Stimulated activated CD4-positive, alpha-beta T cell treated with anti-CD3 and anti-CD28 coated beads, Interleukin-1b, Interleukin-23, amount 100 ng/mL, for 4 hours (primary cell): Measurements from ENCODE around the gene TBX5.

Experiments
- DNase-seq, 2 donors: peaks; one replicate each; pipeline ENCODE4 v3.0.0-alpha.2; 2020; ENCODE audit warnings: low read depth in 2 of 2

The TBX5 gene

DNA sequence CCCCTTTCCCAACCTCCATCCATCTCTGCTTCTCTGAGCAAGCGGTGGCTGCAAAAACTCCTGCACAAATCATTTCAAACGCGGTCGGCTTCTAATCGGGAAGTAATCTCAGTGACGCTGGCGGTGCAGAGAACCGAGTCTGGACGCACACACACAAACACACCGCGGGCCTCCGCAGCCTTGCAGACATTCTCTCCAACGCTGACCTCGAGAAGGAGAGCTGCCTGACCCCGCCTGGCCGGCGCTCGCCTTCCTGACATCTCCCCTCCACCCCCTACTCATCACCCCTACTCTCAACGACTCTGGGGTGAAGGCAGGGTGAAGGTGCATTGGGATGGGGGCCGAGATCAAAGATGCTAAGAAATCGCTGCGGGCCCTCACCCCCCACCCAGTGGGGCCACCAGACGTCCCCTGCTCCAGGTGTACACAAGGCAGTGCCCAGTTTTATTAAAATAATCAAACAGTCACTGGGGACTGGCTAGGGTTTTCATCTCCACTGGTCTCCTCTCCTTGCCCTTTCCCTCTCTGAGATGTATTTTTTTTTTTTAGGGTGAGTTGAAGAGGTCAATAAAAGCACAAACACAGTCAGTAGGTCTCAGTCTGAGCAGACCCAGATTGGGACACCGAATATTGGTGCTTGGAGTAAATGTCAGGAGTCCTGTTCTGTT lies 506 bp upstream of the TBX5 start:
- DNase-seq: no peak

DNA sequence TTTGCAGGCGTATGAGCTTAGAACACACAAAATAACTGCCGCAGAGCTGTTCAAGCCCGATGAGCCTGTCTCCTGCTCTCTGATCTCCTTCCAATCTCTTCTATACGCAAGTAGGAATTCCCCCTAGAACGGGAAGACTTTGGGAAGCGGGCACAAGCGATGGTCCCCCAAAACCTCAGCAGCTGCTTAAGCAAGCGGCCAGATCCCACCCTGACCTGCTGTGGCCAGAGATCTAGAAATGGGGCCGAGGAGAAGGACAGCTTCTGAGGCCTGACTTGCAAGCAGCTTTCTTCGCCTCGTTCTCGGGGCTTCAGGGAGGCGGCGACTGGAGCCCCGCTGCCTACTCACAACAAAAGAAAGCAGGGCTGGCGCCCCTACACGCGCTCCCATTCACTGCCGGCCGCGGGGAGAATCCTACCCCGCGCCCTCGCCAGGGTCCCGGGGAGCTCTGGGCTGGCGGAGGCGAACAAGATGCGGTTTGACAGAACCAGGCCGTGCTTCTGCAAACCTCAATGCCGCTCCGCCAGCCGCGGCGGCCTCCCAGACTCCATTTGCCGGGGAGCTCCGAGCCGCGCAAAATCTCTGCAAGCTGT lies 922 bp downstream of the TBX5 start:
- DNase-seq: no peak

DNA sequence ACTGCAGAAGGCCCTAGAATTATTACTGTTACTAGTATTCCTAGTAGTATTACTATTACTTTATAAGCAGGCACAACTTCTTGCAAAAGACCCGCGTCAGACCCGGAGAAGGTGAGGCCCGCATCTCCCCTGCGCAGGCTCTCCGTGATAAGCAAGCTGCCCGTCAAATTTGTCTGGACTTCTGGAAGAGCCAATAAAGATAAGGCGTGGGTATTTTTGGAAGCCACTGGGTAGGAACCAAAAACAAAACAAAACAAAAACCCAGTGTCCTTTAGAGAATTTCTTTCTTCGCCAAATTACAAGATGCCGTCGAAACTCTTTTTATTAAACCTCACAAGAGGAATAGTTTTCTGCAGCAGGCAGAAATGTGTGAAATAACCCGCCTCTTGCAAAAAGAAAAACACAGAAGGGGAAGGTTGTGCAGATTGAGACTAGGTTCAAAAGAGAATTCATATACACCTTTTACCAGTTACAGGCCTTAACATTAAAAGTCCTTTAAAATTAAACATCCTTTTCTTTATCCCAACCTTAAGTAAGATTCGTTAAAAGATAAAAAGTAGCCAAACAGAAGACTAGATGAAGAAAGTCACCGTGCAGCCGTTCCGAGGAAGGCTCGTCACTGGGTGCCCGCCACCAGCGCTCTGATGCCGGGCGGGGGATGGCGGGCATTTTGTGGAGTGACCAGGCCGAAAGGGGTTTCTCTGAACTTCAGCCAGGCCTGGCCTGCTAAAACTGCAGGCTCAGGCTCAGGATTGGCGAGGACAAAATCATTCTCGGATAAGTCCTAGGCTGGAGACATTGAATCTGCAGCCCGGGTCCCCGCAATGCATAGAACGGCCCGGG lies 1.6 kb downstream of the TBX5 start:
- DNase-seq: no peak

DNA sequence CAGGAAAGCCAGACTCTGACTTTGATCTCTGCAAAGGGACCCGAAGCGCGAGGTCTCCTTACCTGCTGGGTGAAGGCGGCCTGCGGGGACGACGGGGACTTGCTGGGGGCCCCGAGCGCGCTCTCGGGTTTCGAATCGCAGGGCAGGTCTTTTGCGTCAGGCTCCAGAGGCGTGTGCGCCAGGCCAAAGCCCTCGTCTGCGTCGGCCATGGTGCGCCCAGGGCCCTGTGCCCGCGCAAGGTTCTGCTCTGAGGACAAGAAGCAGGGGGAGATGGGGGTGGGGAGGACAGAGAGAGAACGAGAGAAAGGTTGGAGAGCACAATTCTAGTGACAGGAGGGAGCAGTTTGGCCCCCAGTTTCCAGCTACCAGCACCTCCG lies 2.3 kb downstream of the TBX5 start:
- no peak for DNase-seq

DNA sequence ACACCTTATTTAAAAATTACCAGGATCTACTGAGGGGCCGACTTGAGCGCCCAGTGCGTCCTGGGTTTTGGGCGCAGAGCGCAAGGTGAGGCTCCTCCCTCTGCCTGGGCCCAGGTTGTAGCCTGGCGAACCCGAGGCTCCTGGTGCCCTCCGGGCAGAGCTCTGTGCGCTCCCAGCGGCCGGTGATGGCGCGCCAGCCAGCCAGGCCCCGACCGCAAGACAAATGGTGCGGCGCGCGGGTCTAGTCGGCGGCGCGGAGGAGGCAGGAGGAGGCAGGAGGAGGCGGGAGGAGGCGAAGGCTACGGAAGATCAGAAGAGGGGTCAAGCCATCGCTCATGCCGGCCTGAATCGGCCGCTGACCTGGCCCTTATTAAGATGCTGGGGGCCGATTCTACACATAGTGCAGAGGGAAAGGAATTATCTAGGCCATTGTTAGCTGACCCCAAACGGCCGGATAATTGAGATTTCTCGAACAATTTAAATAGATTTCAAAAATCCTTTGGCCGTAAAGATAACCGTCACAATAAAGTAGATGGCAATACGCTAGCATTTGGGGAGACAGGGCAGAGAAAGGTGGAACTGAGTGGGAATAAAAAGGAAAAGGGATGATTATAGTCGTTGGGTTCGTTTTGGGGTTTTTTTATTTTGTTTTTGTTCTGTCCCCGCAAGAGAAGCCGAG lies 2.8 kb downstream of the TBX5 start:
- no peak for DNase-seq

DNA sequence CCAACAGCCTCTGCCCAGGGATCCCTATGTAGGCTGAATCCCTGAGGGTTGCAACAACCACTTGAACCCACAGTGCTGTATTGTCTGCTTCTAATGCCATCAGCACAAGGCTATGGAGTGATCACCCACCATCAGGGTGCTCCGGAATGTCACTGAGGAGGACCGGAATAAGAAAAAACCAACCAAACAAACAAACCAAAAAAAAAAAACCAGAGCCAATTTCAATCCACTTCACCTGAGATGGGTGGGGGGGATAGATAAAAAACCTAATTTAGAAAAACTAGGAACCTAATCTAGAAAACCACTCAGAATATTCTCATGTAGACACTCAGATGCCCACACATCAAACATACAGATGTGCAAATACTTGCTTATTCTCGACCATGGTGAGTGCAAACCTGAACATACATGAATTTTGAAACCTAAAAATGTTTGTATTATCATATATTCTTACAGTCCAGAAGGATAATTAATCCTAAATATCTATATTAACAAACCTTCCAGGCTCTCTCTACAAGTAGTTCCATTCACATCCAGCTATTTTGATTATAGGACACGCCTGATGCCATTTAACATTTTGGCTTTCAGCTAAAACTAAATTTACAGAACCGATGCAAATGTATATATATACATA lies 3.7 kb downstream of the TBX5 start:
- no peak for DNase-seq

DNA sequence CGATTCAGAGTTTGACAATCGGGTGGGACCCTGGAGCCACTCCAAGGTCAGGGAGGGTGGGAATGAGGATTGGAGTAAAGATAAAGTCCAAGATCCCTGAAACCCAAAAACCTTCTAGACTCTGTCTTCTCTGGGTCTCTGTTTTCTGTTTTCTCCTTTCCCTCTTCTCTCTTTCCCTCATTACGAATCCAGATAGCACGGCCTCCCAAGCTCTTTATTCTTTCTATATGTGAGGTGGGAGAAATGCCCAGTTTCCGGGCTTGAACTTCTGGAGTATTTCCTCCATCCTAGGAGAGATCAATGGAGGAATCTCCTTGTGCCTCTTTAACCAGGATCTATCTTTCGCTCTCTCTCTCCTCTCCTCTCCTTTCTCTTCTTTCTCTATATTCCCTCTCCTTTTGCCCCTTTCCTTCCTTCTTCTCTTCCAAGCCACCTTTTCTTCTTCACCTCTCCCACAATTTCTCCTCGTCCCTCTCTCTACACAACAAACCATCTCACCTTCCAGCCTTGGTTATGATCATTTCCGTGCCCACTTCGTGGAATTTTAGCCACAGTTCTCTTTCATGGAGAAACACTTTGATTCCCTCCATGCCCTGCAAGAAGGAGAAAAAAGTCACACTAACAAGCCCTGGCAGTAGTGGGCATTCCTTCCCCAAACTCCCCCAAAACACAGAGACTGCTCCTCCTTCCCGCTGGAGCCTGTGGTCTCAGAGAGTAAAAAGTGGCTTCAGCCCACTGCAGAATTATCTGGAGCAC lies 4.4 kb downstream of the TBX5 start:
- DNase-seq: no peak

DNA sequence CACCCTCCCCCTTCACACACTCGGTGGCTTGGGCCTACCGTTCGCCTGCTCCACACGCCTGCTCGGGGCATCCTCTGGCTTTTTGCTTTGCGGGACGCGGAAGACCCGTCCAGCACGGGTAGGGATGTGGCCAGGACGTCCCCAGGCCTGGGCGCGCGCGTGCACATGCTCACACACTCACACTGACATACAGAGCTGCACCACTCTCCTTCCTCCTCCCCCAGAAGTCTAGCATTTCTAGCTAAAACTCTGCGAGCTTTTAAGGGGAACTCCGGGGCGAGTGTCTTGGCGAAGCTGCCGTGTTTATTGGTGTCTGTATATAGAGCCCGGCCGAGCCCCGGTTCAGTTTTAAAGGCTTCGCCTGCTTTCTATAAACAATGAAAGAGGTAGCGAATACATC lies 5.0 kb downstream of the TBX5 start:
- DNase-seq: no peak

DNA sequence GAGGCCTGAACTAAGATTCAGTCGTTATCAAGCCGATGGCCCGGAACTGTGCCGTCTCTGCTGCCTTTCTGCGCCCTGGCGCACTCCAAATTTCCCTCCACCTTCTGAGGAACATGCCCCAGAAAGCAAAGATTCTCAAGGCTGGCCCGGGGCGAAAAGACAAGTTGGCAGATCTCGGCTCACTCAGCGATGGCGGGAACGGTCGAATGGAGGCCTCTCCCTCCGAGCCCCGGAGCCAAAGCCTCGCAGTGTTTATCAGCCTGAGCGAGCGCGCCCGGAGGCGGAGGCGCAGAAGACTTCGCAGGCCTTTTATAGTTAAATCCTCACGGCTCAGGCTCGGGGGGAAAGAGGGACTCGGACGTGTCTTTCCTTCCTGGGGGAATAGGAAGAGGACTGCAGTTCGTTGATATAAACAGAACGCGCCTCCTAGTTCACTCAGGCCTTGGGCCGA lies 5.6 kb downstream of the TBX5 start:
- DNase-seq: no peak

DNA sequence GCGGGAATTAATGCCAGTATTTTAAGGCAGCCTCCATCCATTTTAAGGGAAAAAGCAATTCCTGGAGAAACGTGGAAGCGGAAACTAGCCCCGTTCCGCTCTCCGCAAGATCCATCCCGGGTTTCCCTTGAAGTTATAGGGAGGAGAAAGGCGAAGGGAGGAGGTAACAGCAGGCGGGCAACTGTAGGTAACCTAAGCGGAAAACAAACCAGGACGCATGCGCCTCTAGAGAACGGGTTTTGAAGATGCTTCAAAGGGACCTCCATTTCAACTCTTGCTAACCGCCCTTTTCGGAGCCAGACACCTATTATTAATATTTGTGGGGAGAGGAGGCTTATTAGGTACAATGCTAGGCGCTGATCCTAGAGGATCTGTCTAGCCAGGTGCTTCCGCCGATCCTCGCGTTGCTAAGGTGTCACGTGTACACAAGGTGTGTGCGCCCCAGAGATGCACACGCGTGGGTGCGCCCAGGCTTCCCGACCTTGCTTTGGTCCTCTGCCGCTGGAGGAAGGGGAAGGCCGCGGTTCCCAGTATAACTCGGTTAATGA lies 6.2 kb downstream of the TBX5 start:
- no peak for DNase-seq

DNA sequence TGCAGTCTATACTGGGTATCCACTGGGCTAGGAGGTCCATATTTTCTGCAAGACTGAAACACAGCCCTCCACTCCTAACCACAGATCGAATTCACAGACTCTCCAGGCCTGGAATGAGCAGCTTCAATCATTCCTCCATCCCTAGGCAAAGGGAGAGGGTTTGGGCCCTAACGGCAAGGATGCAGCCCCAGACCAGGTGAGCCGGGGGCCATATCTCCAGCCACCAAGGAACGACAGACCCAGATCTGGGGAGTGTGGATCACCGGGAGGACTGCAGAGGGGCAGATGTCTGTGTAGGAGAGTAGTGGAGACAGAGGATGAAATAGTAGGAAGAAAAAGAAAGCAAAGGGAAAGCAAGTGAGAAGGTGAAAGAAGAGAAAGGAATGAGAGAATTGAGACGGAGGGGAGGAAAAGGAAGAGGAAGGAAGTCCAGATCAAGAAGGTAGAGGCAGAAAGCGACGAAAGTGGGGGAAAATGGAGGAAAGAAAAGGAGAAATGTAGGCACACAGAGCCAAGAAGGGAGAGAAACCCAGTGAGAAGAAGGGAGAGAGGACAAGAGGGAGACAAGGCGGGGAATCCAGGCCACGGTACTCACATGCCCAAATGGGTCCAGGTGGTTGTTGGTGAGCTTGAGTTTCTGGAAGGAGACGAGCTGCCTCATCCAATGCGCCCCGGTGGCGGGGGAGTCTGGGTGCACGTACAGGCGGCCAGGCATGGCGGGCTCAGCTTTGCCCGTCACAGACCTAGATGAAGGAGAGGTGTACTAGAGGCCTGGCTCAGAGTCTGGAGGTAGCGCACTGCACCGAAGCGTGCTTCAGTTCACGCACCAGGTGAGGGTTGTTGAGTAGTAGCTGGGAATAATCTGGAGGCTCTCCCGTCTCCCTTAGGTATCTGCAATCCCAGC lies 7.7 kb downstream of the TBX5 start:
- DNase-seq: no peak

DNA sequence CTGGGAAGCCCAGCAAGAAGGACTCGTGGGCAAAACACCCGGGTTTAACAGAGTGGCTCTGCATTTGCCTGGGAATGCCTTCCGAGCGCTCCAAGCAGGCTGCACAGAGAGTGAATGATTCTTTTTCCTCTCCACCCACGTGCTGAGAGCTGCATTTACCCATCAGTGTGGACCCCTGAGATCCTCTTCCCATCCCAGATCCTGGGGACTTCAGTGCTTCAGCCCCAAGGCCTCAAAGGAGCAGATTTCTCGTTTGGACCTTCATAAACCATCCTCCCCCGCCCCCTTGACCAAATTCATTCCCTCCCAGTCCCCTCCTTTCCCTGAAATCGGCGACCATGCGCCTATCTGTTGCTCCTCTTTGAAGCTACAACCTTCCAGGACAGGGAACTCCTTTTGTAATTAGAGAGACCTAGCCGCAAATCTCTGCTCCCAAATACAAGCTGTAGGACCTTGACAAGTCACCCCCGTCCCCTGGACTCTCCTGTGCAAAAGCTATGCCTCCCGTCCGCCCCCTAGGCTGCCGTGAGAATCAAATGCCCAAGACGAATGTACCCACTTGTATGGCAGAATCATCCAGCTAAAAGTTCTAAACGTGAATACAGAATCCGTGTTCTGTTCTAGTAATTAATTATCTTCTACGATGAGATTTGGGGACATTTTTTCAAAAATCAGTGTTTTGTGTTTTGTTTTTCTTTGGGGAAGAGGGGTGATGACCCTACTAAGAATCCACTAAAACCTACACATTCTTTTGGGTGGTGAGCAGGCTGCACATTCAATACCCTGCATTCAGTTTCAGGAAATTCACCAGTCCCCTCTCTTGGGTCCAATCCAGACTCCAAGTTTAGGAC lies 8.8 kb downstream of the TBX5 start:
- DNase-seq: no peak

DNA sequence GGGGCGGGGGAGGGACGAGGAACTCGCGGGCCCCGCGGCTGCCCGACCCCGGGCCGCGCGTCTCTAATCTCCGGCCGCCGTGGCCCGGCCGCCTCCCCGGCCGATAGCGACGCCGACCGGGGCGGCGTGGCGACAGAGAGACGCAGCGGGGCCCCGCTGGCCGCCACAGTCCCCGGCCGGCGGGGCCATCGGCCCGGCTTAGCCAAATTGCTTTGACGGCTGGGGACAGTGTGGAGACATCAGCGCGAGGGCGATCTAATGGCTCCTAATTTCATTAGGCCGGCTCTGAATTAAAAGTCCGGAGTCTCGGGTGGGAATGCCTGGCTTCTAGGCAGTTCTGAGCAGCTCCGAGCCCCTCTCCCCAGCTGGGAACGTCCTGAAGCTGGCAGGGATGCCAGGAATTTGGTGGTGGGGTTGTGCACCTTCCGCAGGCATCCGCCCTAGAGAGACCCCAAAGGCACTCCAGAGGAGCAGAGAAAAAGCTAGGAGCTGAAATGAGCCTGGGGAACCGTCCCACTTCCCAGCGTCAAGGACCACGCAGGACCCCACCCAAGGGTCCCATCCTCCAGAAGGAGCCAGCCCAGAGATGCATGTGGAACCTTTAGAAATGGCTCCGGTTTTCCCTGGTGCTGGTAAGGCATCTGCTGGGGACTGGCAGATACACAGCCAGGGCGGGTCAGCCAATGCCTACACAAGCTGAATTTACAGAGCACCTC lies 9.6 kb downstream of the TBX5 start:
- no peak for DNase-seq

DNA sequence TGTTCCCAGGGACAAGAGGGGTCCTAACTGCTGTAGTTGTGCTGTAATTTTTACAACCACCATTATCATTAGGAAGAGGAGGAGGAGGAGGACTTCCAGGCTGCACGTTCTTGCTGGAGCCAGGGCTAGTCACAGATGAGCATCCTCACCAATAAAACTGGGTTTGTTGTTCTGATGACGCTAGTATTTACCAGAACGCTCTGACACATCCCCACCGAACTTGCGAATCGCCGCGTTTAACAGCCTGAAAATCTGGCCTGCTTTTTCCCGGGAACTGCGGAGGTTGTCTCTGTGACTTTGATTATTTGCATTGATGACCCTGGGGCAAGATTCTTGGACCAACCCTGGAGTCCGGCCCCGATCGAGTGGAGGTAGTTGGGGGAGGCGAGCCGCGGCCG lies 10.2 kb downstream of the TBX5 start:
- DNase-seq: no peak

DNA sequence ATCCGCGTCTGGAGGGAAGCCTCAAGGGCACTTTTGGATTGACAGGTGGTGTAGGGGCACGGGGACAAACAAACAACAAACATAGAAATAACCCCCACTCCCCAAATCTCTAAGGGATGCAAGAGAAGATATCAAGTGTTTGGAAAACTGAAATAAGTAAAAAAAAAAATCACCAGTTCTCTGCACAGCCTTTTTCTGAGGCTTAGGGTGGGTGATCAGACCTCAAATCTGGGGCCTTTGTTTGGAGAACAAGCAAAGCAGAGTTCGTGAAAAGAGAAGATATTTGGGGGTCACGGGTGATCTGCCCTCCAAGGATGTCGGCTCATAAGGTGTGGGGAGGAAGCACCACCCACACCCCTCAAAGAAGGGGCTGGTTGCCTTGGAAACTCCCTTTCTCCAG lies 10.7 kb downstream of the TBX5 start:
- no peak for DNase-seq

DNA sequence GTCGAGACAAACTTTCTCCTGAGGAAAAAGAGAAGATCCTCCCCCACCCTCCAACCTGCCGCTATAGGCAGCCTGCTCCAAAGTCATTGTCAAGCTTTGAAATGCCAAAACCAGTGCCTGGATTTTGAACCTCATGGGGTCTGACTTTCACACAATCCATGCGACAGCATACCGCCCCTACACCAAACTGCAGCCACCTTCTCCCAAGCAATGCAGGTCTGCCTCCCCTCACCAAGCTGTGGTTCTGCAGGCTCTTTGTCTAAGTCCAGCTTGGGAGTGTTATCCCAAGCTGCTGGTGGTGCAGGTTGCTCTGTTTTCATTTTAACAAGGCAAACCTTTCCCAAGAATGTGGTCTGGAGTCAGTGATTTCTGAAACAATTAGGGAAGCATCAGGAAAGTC lies 12.4 kb downstream of the TBX5 start:
- DNase-seq: no peak

DNA sequence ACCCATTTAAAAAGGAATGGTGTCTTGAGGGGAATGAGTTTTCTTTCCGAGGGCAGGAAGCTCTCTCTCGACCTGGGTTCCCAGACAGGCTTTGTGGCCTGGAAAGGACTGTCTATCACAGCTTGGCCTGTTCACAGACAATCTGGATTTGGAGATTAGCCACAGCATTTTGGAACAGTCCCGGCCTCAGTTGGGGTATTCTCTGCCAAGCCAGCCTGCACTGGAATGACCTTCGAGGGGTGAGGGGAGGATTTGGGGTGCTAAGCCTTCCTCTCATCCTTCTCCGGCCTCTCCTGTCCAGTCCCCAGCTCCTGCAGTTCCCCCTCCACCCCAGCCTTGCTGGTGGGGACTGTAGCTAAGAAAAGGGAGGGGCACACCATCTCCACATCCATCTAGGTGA lies 13.0 kb downstream of the TBX5 start:
- no peak for DNase-seq

DNA sequence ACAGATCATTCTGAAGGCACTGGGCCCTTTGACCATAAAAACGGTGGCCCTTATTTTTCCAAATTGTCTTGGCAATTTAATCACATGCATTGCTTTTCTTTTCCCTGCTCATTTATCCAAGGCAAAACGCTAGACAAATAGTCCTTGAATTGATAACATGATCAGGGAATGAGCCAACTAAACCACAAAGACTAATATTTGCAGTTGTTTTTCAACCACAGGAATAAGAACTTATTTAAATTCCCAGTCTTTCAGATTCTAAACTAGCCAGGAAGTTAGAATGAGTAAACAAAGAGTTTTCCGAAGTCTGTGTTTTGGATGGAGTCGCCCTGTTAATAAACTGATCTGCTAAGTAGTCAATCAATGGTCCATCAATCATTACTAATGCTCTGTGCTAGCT lies 14.9 kb downstream of the TBX5 start:
- DNase-seq: no peak
